ENCODE data around the gene MYZAP.

GRCh38 chr15:57550640-57551039, 41.1 kb upstream of the MYZAP start:
- TF ChIP-seq SIN3A (IDR thresholded peaks at IDR 0.05; ENCODE audit: borderline replicate concordance, insufficient read depth, low read length) (no peak), REST (IDR thresholded peaks at IDR 0.05; ENCODE audit: insufficient read depth in 1 of 2, low read depth in 2 of 2, low read length in 2 of 2) (no peak)
